Vagina (tissue), 2 donors: ENCODE measurements around the gene BAAT. TPM values are rescaled to one million over a fixed set of nuclear protein-coding genes. Genes with fewer than 3 reads are reported as not detected.

Source experiments
- DNase-seq, 2 donors: peaks; one replicate each; pipeline ENCODE4 v3.0.0-alpha.2; 2017; ENCODE audit errors: extremely low spot score in 2 of 2
- H3K27ac ChIP-seq: fragments of 200-600 bp; sonication (generic); one replicate; pipeline ENCODE4 v1.5.1; 2019
- H3K27me3 ChIP-seq: fragments of 200-600 bp; sonication (generic); one replicate; pipeline ENCODE4 v1.5.1; 2019
- H3K36me3 ChIP-seq, 2 donors: fragments of 200-600 bp; sonication (generic); one replicate each; pipeline ENCODE4 v1.5.1; 2017 to 2019
- H3K4me1 ChIP-seq: fragments of 200-600 bp; sonication (generic); one replicate; pipeline ENCODE4 v1.5.1; 2019
- H3K4me3 ChIP-seq, 2 donors: fragments of 200-600 bp; sonication (generic); 1 replicate in 1 of 2; 2 replicates in 1 of 2; pipeline ENCODE4 v1.5.1; 2016 to 2019
- H3K9me3 ChIP-seq: fragments of 200-600 bp; sonication (generic); one replicate; pipeline ENCODE4 v1.5.1; 2019
- POLR2A ChIP-seq, 2 donors: fragments of 450-650 bp; IDR thresholded peaks; one replicate each; pipeline ENCODE4 v1.6.1; 2017; ENCODE audit warnings: antibody characterized with exemption in 2 of 2, mild to moderate bottlenecking in 2 of 2, moderate library complexity in 2 of 2
- POLR2AphosphoS5 ChIP-seq, 2 donors: sonication (generic); formaldehyde crosslinking; IDR thresholded peaks; one replicate each; pipeline ENCODE4 v1.9.0; 2017; ENCODE audit warnings: antibody characterized with exemption in 2 of 2, mild to moderate bottlenecking in 2 of 2, low read depth in 1 of 2; ENCODE audit not compliant: insufficient read depth in 1 of 2
- intact Hi-C: fragments of 100-400 bp; cut with DNase I; formaldehyde crosslinking; loops from one replicate; pipeline ENCODE4 v1.15.1; 2023
- total RNA-seq: library from RNA; depleted of rRNA; stranded (reverse); fragments of >200 nt; gene quantifications from one replicate; pipeline ENCODE4 v1.2.3, GENCODE V29; 2016
- TF ChIP-seq, protein P1 (sequence below), 3 experiments: fragments of 450-650 bp in 2 of 3; fragments of 200-600 bp in 1 of 3; sonication (generic) in 1 of 3; IDR thresholded peaks; one replicate each; pipeline ENCODE4 v1.5.1; 2017 to 2019; ENCODE audit warnings: antibody characterized with exemption in 3 of 3, mild to moderate bottlenecking in 2 of 3, moderate library complexity in 2 of 3

Gene BAAT
- total RNA-seq, 1 donor from 2014 or later, result not detected

DNA sequence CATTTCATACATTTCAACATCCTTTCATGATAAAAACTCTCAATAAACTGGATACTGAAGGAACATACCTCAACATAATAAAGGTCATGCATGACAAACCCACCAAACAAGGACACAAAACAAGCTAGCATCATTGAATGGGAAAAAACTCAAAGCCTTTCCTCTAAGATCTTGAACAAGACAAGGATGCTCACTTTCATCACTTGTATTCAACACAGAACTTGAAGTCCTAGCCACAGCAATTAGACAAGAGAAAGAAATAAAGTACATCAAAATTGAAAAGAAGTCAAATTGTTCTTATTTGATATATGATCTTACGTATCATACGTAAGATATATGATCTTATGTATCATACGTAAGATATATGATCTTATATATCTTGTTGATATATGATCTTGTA, 8.3 kb upstream of the BAAT start:
- intact Hi-C loops, result loop anchor here (10.0 kb wide), 1 partner anchor 142 kb away; the partner anchor contains the start of gene RNF20
- Histone ChIP-seq H3K27ac (no peak overlapping the region), H3K36me3 (peaks cover 0 to 18% of the 10 kb centered on the region in 2 donors), H3K4me1 (peaks cover 21% of the 10 kb centered on the region), H3K4me3 (no peak overlapping the region), H3K27me3 (no peaks in the 10 kb centered on the region), H3K9me3 (no peaks in the 10 kb centered on the region)
- DNase-seq, result no peak
- TF ChIP-seq POLR2A (IDR thresholded peaks at IDR 0.05) (no peak), POLR2AphosphoS5 (IDR thresholded peaks at IDR 0.05; ENCODE audit: insufficient read depth in 1 of 2, low read depth in 1 of 2) (no peak)
- TF ChIP-seq, protein P1, sequence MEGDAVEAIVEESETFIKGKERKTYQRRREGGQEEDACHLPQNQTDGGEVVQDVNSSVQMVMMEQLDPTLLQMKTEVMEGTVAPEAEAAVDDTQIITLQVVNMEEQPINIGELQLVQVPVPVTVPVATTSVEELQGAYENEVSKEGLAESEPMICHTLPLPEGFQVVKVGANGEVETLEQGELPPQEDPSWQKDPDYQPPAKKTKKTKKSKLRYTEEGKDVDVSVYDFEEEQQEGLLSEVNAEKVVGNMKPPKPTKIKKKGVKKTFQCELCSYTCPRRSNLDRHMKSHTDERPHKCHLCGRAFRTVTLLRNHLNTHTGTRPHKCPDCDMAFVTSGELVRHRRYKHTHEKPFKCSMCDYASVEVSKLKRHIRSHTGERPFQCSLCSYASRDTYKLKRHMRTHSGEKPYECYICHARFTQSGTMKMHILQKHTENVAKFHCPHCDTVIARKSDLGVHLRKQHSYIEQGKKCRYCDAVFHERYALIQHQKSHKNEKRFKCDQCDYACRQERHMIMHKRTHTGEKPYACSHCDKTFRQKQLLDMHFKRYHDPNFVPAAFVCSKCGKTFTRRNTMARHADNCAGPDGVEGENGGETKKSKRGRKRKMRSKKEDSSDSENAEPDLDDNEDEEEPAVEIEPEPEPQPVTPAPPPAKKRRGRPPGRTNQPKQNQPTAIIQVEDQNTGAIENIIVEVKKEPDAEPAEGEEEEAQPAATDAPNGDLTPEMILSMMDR (IDR thresholded peaks at IDR 0.05), result no peak

DNA sequence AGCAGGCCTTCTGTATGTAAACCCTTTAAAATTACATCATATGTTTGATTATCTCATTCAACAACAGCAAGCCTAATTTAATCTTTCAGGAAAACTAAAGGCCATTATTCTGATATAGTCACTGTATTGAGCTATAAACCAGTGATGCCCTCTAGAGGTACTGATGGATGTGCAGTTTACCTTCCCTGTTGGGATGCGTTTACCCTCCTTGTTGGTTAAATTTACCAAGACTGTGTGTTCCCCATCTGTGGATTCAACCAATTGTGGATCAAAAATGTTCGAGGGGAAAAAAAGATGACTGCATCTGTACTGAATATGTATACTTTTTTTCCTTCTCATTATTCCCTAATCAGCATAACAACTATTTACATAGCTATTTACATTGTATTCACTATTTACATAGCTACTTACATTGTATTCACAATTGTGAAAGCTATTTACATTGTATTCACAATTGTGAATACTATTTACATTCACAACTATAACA, 3.7 kb upstream of the BAAT start:
- Histone ChIP-seq H3K4me3 (no peak overlapping the region), H3K4me1 (no peaks in the 10 kb centered on the region), H3K27me3 (no peaks in the 10 kb centered on the region), H3K27ac (no peak overlapping the region), H3K36me3 (peaks cover 0 to 18% of the 10 kb centered on the region in 2 donors), H3K9me3 (no peaks in the 10 kb centered on the region)
- intact Hi-C loops, result no loop called here
- DNase-seq, result no peak
- TF ChIP-seq, protein P1 (IDR thresholded peaks at IDR 0.05), result no peak
- TF ChIP-seq POLR2A (IDR thresholded peaks at IDR 0.05) (no peak), POLR2AphosphoS5 (IDR thresholded peaks at IDR 0.05; ENCODE audit: insufficient read depth in 1 of 2, low read depth in 1 of 2) (no peak)

DNA sequence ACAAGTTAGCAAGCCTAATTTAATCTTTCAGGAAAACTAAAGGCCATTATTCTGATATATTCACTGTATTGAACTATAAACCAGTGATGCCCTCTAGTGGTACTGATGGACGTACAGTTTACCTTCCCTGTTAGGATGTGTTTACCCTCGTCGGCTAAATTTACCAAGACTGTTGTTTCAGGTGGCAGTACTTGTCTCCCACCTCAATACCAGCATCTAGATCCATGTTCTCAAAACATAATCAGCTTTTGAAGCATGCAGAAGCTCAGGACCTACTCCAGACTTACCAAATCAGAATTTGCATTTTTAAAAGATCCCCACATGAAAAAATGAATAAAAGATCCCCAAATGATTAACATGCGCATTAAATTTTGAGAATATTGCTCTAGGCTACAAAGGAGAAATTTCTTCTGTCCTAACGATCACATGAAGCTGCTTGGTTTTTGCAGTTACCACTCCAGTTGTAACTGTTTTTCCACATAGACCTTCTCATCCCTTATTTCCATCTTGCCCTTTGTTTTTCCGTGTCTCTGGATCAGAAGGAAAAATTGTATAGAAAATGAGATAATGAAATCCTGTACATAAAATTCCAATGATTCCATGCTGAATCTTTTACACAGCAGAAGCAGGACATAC, 3.2 kb upstream of the BAAT start:
- Histone ChIP-seq H3K27me3 (no peaks in the 10 kb centered on the region), H3K4me3 (no peak overlapping the region), H3K36me3 (peaks cover 0 to 18% of the 10 kb centered on the region in 2 donors), H3K4me1 (no peaks in the 10 kb centered on the region), H3K9me3 (no peaks in the 10 kb centered on the region), H3K27ac (no peak overlapping the region)
- TF ChIP-seq POLR2A (IDR thresholded peaks at IDR 0.05), result no peak
- TF ChIP-seq, protein P1 (IDR thresholded peaks at IDR 0.05), result no peak
- intact Hi-C loops, result no loop called here
- DNase-seq, result no peak

DNA sequence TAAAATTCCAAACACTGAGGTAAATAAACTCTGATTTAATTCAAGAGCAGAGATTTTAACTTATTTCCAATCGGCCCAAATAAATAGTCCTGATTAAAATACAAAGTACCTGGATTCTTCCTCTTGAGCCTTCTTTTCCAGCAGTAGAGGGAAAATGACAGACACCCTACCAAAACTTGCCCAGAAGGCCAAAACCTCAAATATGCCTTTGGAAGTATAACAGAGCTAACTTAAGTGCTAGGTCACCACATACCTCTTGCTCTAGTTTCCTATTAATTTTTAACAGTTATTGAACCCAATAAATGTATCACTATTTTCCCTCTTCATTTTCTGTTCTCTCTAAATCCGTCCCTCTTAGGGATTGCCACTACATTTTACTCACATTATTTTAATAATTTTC, 1.4 kb downstream of the BAAT start:
- H3K27ac ChIP-seq, result no peak overlapping the region
- no peak for DNase-seq
- TF ChIP-seq POLR2A (IDR thresholded peaks at IDR 0.05) (no peak), POLR2AphosphoS5 (IDR thresholded peaks at IDR 0.05; ENCODE audit: insufficient read depth in 1 of 2, low read depth in 1 of 2) (no peak)
- TF ChIP-seq, protein P1 (IDR thresholded peaks at IDR 0.05), result no peak
- no peaks in the 10 kb centered on the region for H3K9me3 ChIP-seq
- H3K4me1 ChIP-seq, result no peaks in the 10 kb centered on the region
- no peaks in the 10 kb centered on the region for H3K36me3 ChIP-seq
- no peaks in the 10 kb centered on the region for H3K27me3 ChIP-seq
- H3K4me3 ChIP-seq, result no peak overlapping the region
- intact Hi-C loops, result no loop called here

DNA sequence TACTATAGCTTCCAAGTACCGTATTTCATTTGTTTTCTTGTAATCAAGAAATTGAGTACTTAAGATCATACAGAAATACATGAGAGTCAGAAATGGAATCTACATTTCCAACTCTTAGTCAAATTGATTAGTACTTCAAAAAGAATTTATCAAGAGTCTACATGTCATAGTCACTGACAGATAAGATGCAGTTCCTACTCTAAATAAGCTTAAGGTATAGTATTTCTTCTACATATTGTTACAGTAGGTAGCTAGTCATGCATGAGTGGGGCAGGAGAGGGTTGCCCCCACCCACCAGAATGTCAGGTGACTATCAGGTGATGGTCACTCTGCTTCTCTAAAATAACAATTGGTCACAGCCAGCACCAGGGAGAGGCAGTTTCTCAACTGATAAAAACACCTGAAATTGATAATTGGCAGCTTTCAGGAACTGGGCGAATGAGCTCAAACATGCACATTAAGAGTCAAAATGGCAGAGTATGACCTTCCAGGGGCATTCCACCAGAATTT, 2.9 kb downstream of the BAAT start:
- DNase-seq, result no peak
- Histone ChIP-seq H3K27ac (no peak overlapping the region), H3K4me3 (no peak overlapping the region), H3K9me3 (no peaks in the 10 kb centered on the region), H3K36me3 (no peaks in the 10 kb centered on the region), H3K27me3 (no peaks in the 10 kb centered on the region), H3K4me1 (no peaks in the 10 kb centered on the region)
- TF ChIP-seq, protein P1 (IDR thresholded peaks at IDR 0.05), result no peak
- intact Hi-C loops, result no loop called here
